HEK293T (cell line): ENCODE data around the gene HEBP2.

Experiments used
- ARNT ChIP-seq: fragments of 450-650 bp; IDR thresholded peaks from 2 replicates; pipeline ENCODE4 v1.6.1; 2017; ENCODE audit warnings: mild to moderate bottlenecking
- BHLHE40 ChIP-seq: fragments of 450-650 bp; IDR thresholded peaks from 2 replicates; pipeline ENCODE4 v1.6.1; 2016; ENCODE audit warnings: mild to moderate bottlenecking, moderate library complexity, borderline replicate concordance
- ELF4 ChIP-seq: fragments of 450-650 bp; IDR thresholded peaks from 2 replicates; pipeline ENCODE4 v1.6.1; 2017; ENCODE audit warnings: antibody characterized with exemption
- FOXA1 ChIP-seq: fragments of 450-650 bp; IDR thresholded peaks from 2 replicates; pipeline ENCODE4 v1.6.1; 2016; ENCODE audit warnings: mild to moderate bottlenecking
- FOXM1 ChIP-seq: fragments of 450-650 bp; IDR thresholded peaks from 2 replicates; pipeline ENCODE4 v1.6.1; 2017; ENCODE audit warnings: mild to moderate bottlenecking, borderline replicate concordance
- L3MBTL2 ChIP-seq: fragments of 450-650 bp; conservative IDR thresholded peaks from 2 replicates; pipeline ENCODE4 v1.6.1; 2016; ENCODE audit warnings: mild to moderate bottlenecking
- LEF1 ChIP-seq: fragments of 450-650 bp; IDR thresholded peaks from 2 replicates; pipeline ENCODE4 v1.6.1; 2017; ENCODE audit warnings: mild to moderate bottlenecking, borderline replicate concordance
- NFRKB ChIP-seq: fragments of 450-650 bp; IDR thresholded peaks from 2 replicates; pipeline ENCODE4 v1.6.1; 2016; ENCODE audit warnings: mild to moderate bottlenecking, moderate library complexity
- SP1 ChIP-seq: fragments of 450-650 bp; IDR thresholded peaks from 2 replicates; pipeline ENCODE4 v1.6.1; 2017
- SUZ12 ChIP-seq: fragments of 450-650 bp; IDR thresholded peaks from 2 replicates; pipeline ENCODE4 v1.6.1; 2016; ENCODE audit warnings: mild to moderate bottlenecking
- TARDBP ChIP-seq: fragments of 450-650 bp; IDR thresholded peaks from 2 replicates; pipeline ENCODE4 v1.6.1; 2016
- ZNF384 ChIP-seq: fragments of 450-650 bp; IDR thresholded peaks from 2 replicates; pipeline ENCODE4 v1.6.1; 2016

- TF ChIP-seq FOXM1 (no peak), SP1 (no peak), LEF1 (no peak), TARDBP (no peak), SUZ12 (no peak), BHLHE40 (no peak), FOXA1 (no peak), ARNT (no peak), ELF4 (no peak), ZNF384 (no peak), NFRKB (no peak), L3MBTL2 (no peak)
Measured at GRCh38 chr6:138377844-138378243, 26.2 kb upstream of the HEBP2 start, which contains the start of gene SMIM28.
